H4 (cell line): Measurements from ENCODE around the gene SCT. TPM values are rescaled to one million over a fixed set of nuclear protein-coding genes. Genes with fewer than 3 reads are reported as not detected.

Experiments
- DNase-seq: peaks from one replicate; pipeline ENCODE4 v3.0.0-alpha.2; 2015; ENCODE audit warnings: low spot score
- total RNA-seq: library from RNA; depleted of rRNA; stranded (reverse); fragments of >200 nt; shearing (Covaris generic); gene quantifications from 2 replicates; pipeline ENCODE4 v1.2.3, GENCODE V29; 2014

Gene SCT
- total RNA-seq, 1 experiment from 2014 or later, result not detected

- DNase-seq, result no peak
These were observed 15.7 kb downstream of the SCT start for GRCh38 chr11:611001-611996.

- no peak for DNase-seq
These were observed 16.7 kb downstream of the SCT start for GRCh38 chr11:610146-610801.

GRCh38 chr11:609341-609811, 17.6 kb downstream of the SCT start:
- DNase-seq, result no peak

- no peak for DNase-seq
These were observed 18.2 kb downstream of the SCT start for GRCh38 chr11:608791-609251.

GRCh38 chr11:607971-608659, 18.9 kb downstream of the SCT start:
- no peak for DNase-seq

GRCh38 chr11:607020-607780, 19.8 kb downstream of the SCT start:
- no peak for DNase-seq

- DNase-seq, result peak; percentile 97
These were observed 20.7 kb downstream of the SCT start for GRCh38 chr11:606245-606644.

- DNase-seq, result no peak
These were observed 21.5 kb downstream of the SCT start for GRCh38 chr11:605286-606129.

- no peak for DNase-seq
These were observed 23.8 kb downstream of the SCT start for GRCh38 chr11:603154-603553.

- DNase-seq, result no peak
These were observed 25.3 kb downstream of the SCT start for GRCh38 chr11:601573-602245.

GRCh38 chr11:598005-598680, 28.8 kb downstream of the SCT start:
- DNase-seq, result no peak

- DNase-seq, result no peak
These were observed 29.7 kb downstream of the SCT start for GRCh38 chr11:597166-597725.

GRCh38 chr11:596374-596773, 30.6 kb downstream of the SCT start:
- no peak for DNase-seq

GRCh38 chr11:595400-595799, 31.6 kb downstream of the SCT start:
- no peak for DNase-seq

GRCh38 chr11:593347-593746, 33.6 kb downstream of the SCT start:
- DNase-seq, result no peak

GRCh38 chr11:592918-593317, 34.1 kb downstream of the SCT start:
- DNase-seq, result no peak

GRCh38 chr11:592501-592900, 34.5 kb downstream of the SCT start:
- no peak for DNase-seq

GRCh38 chr11:590997-591396, 36.0 kb downstream of the SCT start:
- no peak for DNase-seq

- DNase-seq, result no peak
These were observed 37.2 kb downstream of the SCT start for GRCh38 chr11:589798-590197.
